ENCODE data around the gene VSX2.

The VSX2 gene

DNA sequence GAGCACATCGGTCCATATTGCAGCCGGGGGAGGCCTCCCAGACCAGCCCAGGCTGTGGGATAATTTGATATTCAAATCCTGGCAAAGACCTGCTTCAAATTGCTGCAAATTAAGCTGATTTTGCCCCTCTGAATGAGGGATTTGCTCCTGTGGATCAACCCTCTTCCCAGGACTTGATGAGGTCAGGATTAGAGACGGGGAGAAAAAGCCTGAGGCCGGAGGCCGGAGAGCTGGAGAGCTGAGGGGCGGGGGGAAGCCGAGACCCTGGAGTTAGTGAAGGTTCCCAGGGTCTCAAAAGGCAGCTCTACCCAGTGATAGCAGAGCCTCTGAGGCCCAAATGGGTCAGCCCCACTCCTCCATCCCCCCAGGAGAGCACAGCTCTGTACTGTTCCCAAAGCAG lies 17.5 kb upstream of the VSX2 start:
- no peak for DNase-seq

DNA sequence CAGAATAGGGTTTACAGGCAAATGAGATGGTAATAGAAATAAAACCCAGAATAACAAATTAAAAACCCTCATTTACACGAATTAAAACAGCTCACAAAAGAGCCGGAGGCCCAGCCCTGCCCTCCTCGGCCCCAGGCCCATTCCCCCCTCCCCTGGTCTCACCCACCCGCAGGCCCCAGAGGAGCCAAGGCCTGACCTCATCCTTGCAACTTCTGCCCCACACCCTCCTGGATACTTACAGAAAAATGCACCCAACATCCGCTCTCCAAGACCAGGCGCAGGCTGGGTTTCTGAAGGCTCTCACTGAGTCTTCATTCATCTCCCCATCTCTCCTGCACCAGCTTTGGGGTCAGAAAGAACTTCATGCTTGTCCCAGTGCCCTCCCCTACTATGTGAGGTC lies 16.2 kb upstream of the VSX2 start:
- DNase-seq = no peak

DNA sequence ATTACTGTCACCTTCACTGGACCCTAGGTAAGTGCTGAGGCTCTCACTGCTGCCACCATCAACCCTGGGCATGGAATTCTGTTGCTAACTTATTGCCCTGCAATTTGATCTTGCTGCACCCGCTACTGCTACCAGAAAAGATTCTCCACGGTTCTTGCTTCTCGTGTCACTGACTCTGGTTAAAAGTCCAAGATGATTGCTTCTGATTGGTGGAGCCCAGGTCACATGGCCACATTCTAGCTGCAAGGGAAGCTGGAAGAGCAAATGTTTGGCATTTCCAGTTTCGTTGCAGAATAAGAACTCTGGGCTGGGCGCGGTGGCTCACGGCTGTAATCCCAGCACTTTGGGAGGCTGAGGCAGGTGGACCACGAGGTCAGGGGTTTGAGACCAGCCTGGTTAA lies 7.5 kb upstream of the VSX2 start:
- DNase-seq = no peak

- no peak for DNase-seq
Measured at GRCh38 chr14:74235017-74235416, 4.2 kb upstream of the VSX2 start.

DNA sequence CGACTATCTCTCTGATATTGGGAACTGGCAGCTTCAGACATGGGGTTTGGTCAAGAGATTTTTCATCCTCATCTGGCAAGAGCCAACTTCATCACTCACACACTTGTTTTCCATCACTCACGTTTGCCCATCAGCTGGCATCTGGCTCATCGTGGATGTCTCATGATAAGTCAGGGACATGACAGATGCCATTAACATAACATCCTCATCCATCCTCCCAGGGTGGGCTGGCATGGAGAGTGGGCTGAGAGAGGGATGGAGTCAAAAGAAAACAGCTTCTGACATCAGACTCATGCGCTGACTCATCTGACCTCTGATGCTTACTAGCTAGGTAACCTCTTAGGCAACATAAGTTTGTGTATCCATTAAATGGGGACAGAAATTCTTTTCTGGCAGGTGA lies 1.8 kb upstream of the VSX2 start:
- no peak for DNase-seq

GRCh38 chr14:74239848-74240793 lies 872 bp downstream of the VSX2 start:
- DNase-seq = no peak

- DNase-seq = no peak
Measured at GRCh38 chr14:74240794-74241651, 1.8 kb downstream of the VSX2 start.

DNA sequence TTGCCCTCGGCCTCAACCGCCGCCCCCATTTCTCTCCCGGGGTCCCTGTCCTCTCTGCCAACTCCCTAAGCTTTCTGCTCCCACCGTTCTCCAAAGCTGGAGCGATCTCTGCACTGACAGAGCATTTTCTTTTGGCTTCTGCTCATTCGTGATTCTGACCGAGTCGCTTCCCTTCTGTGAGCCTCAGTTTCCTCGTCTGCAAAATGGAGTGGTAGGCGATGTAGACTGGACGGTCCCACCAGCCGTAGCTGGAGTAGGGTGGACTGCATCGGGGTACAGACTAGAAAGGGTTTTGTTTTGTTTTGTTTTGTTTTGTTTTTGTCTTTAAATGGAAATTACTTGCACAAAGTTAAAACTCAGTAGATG lies 2.4 kb downstream of the VSX2 start:
- no peak for DNase-seq

GRCh38 chr14:74242021-74242779 lies 3.0 kb downstream of the VSX2 start:
- no peak for DNase-seq

- DNase-seq = no peak
Measured at GRCh38 chr14:74242780-74243042, 3.5 kb downstream of the VSX2 start.

DNA sequence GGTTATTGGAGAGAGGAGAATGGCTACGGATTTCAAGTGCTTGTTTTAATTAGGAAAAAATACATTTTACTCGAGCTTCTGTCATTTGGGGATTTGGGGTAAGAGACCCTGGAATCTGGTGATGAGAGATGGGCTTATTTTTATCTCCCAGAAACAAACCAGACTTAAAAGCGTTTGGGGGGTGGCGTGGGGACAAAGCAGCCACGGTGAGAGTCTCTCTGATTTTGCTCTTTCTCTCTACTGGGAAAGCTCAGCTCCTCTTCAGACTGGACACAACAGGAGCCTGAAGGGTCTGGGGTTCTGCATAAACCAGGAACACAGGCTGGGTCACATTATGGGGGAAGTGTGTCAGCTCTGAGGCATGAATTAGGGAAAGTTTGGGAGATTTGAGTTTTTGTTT lies 3.8 kb downstream of the VSX2 start:
- DNase-seq = no peak

DNA sequence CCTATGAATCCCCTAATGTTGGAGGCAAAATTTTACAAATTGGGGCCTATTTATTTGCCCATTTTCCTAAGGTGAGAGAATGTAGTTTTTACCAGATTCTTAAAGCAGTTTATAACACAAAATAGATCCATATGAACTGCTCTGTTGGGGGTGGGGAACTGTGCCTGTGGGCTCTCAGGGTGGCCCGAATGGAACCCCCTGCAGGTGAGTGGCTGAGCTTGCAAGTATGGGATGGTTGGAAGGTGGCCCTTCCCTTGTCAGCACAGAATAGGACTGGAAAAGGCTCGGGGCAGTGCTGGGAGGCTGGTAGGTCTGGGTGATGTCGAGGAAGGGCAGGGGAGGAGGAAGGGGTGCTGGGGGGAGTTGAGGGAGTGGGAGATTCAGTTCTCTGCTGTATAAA lies 4.9 kb downstream of the VSX2 start:
- no peak for DNase-seq

GRCh38 chr14:74245292-74245691 lies 6.0 kb downstream of the VSX2 start:
- no peak for DNase-seq

GRCh38 chr14:74246542-74246941 lies 7.3 kb downstream of the VSX2 start:
- no peak for DNase-seq

GRCh38 chr14:74248017-74248416 lies 8.8 kb downstream of the VSX2 start:
- DNase-seq = no peak

DNA sequence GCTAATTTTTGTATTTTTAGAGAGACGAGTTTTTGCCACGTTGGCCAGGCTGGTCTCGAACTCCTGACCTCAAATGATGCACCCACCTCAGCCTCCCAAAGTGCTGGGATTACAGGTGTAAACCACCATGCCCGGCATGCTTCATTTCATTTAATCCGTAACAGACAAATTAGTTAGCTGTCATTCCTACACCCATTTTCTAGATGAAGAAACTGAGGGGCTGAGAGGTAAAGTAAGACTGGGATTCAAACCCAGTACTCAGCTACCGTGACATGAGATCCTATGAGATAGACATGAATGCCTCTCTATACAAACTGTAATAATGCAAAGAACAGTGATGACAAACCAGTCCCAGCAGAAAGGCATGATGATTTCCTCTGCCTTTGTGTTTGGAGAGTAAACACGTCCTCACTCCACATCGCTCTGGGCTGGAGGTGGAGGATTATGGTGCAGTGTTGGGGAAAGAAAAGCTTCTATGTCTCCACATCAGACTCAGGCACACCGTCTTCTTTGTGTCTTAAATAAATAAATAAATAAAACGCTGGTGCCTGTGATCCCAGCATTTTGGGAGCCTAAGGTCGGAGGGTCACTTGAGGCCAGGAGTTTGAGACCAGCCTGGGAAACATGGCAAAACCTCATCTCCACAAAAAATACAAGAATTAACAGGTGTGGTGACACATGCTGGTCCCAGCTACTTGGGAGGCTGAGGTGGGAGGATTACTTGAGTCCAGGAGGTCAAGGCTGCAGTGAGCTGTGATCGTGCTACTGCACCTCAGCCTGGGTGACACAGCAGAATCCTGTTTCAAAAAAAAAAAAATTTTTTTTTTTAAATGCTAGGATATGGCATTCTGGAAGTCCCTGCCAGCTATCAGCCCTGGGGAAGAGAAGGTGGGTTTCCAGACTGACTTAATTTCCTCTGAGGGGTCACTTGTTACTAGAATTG lies 10.5 kb downstream of the VSX2 start:
- no peak for DNase-seq

DNA sequence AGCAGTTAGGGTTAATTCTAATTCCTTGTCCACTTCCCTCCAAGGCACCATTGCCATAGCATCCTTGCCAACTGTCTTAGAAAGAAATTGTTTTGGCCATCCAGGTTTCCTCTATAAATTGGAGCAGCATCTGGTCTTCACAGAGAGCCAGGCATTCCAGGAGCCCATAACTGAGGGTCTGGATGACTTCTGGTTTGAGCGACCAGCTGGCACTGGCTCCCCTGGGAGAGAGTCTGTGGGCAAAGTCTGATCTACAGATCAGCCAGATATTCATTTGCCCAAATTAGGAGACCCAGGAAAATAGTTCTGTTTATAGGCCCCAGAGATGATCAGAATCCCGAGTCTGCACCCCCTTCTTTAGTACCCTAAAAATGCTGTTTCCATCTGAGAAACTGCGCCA lies 16.0 kb downstream of the VSX2 start:
- DNase-seq = no peak

DNA sequence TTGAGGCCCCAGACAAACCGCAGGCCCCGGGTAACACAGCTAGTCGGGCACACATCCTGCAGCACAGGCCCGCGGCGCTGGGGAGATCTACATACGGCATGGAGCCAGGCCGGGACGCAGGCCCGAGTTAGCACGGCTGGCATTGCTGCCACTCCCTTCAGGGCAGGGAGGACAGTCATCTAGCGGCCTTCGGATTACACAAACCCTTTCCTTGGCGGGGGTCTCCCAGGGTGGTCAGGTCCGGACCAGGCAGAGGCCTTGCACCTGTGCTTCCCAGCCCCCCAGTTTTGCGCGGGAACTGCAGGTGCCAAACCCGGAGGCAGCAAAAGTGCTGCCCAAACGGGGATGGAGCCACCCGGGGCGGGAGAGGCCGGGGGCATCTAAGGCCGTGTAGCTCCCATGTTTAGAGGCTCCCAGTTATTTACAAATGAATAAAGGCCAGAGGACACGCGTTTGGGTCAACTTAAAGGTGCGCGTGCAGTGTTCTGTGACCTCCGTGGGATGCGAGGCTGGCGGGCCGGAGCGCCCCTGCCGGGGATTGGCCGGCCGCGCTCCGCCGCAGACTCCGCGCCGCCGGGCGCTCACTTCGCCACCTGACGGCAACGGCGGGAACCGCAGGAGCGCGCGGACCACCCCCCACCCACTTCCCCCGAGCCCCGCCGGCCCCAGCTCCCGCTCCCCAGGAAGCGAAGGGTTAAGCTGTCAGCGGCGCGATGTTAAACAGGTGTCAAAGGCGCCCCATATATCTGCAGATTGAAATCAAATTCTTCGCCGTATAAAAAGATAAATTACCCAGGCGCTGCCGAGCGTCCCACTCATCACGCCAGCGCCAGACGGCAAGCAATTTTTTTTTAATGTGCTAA lies 18.1 kb downstream of the VSX2 start:
- DNase-seq = peak in 38 of 56 donors; percentile 6 to 72 (median 30)

DNA sequence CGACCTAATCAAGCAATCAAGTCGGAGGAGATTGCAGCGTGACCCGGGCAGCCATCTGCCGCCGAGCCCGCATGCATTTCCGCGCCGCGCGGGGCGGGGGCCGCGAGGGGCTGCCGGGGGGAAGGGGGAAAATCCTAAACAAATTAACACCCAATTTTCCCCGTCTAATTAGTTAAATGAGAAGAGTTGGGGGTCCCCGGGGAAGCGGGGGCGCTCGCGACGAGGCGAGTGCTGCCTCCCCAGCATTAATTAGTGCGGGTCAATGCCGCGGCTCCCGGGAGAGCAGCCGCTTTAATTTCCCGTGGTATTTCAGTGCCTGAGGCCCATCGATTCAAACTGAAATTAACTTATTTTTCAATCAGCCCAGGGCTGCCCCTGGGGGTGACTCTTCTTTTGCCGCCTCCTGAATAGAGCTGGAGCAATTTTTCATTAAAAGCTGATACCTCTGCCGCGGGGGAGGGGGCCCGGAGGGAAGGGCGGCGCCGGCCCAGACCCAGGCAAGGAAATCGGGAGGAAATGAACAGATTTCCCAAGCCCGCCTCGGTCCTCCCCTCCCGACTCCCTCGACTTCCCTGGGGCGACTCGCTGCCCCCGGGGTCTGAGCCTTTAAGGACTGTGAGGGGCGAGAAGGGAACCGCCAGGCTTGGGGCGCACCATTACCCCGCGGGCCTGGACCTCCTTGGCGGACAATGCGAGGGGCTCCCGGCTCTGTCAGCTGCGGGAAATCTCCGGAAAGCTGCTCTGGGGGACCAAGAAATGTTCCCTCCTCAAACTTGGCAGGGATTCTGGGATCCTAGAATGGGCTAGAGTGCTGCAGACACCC lies 18.9 kb downstream of the VSX2 start:
- DNase-seq = peak in 3 of 56 donors; percentile 10 to 25 (median 20)

All from amygdala (tissue), 56 donors.